GM18867 (cell line): ENCODE measurements around the gene CCDC92.
"Not testable (repeated sequence)": the region's sequence is repeated elsewhere in the genome, so short reads cannot be mapped to it uniquely, and the experiment has no call there.

Experiments
- ATAC-seq: cut with Tn5 transposase; IDR thresholded peaks from one replicate; pipeline ENCODE4 v1.9.1; 2021; ENCODE audit warnings: mild to moderate bottlenecking, moderate library complexity; ENCODE audit not compliant: unreplicated experiment

Gene CCDC92

GRCh38 chr12:123950476-123951349, 21.9 kb downstream of the CCDC92 start:
- ATAC-seq = no peak

- ATAC-seq = no peak
Observed at GRCh38 chr12:123949770-123950165, 22.9 kb downstream of the CCDC92 start.

GRCh38 chr12:123948796-123949769, 23.5 kb downstream of the CCDC92 start:
- ATAC-seq = no peak

GRCh38 chr12:123948401-123948795, 24.2 kb downstream of the CCDC92 start:
- ATAC-seq = no peak

- ATAC-seq = not testable (repeated sequence)
Observed at GRCh38 chr12:123947531-123947930, 25.1 kb downstream of the CCDC92 start.

- ATAC-seq = not testable (repeated sequence)
Observed at GRCh38 chr12:123946516-123947505, 25.8 kb downstream of the CCDC92 start.

GRCh38 chr12:123946152-123946515, 26.5 kb downstream of the CCDC92 start:
- no peak for ATAC-seq

- ATAC-seq = no peak
Observed at GRCh38 chr12:123945287-123946151, 27.1 kb downstream of the CCDC92 start.

GRCh38 chr12:123944696-123945095, 27.9 kb downstream of the CCDC92 start:
- ATAC-seq = no peak

GRCh38 chr12:123943816-123944215, 28.8 kb downstream of the CCDC92 start:
- ATAC-seq = no peak

GRCh38 chr12:123942911-123943648, 29.6 kb downstream of the CCDC92 start:
- ATAC-seq = no peak

- ATAC-seq = no peak
Observed at GRCh38 chr12:123942238-123942653, 30.4 kb downstream of the CCDC92 start.

- ATAC-seq = no peak
Observed at GRCh38 chr12:123941624-123942237, 30.9 kb downstream of the CCDC92 start.

- no peak for ATAC-seq
Observed at GRCh38 chr12:123941000-123941399, 31.6 kb downstream of the CCDC92 start.

- no peak for ATAC-seq
Observed at GRCh38 chr12:123940627-123940966, 32.0 kb downstream of the CCDC92 start.

GRCh38 chr12:123939716-123940626, 32.7 kb downstream of the CCDC92 start:
- no peak for ATAC-seq

GRCh38 chr12:123938679-123939480, 33.8 kb downstream of the CCDC92 start:
- ATAC-seq = no peak
